MM.1S (cell line): ENCODE results near the gene KLHDC9.

Source experiments
- DNase-seq: peaks from one replicate; pipeline ENCODE4 v3.0.0-alpha.2; 2015
- H2AFZ ChIP-seq: fragments of 300-600 bp; sonication (generic); 2 replicates; pipeline ENCODE4 v1.6.0; 2016; ENCODE audit warnings: antibody characterized with exemption, low read length
- H3F3A ChIP-seq: fragments of 300-600 bp; sonication (generic); 2 replicates; pipeline ENCODE4 v1.6.1; 2016; ENCODE audit warnings: mild to moderate bottlenecking, antibody characterized with exemption, low read length, moderate library complexity, mixed read lengths; ENCODE audit not compliant: insufficient read depth
- H3K27ac ChIP-seq: fragments of 300-600 bp; sonication (generic); 2 replicates; pipeline ENCODE4 v1.5.1; 2016; ENCODE audit warnings: mild to moderate bottlenecking, low read length
- H3K27me3 ChIP-seq: fragments of 300-600 bp; sonication (generic); replicated peaks from 2 replicates; pipeline ENCODE4 v1.6.0; 2016; ENCODE audit warnings: low read length; ENCODE audit not compliant: insufficient read depth
- H3K36me3 ChIP-seq: fragments of 300-600 bp; sonication (generic); replicated peaks from 2 replicates; pipeline ENCODE4 v1.6.1; 2016; ENCODE audit warnings: mild to moderate bottlenecking, low read length, mixed read lengths; ENCODE audit not compliant: insufficient read depth
- H3K4me1 ChIP-seq: fragments of 300-600 bp; sonication (generic); 2 replicates; pipeline ENCODE4 v1.6.1; 2016; ENCODE audit warnings: low read length, mixed read lengths
- H3K4me2 ChIP-seq: fragments of 300-600 bp; sonication (generic); 2 replicates; pipeline ENCODE4 v1.6.0; 2016; ENCODE audit warnings: low read depth, low read length
- H3K4me3 ChIP-seq: fragments of 300-600 bp; sonication (generic); 2 replicates; pipeline ENCODE4 v1.5.1; 2016; ENCODE audit warnings: low read length, mixed read lengths
- H3K79me2 ChIP-seq: fragments of 300-600 bp; sonication (generic); 2 replicates; pipeline ENCODE4 v1.6.1; 2016; ENCODE audit warnings: mixed run types, low read length, mixed read lengths
- H3K9ac ChIP-seq: fragments of 300-600 bp; sonication (generic); 2 replicates; pipeline ENCODE4 v1.6.1; 2016; ENCODE audit warnings: low read length, mixed read lengths
- H3K9me2 ChIP-seq: fragments of 300-600 bp; sonication (generic); replicated peaks from 2 replicates; pipeline ENCODE4 v1.6.1; 2016; ENCODE audit warnings: mild to moderate bottlenecking, low read length, mixed read lengths; ENCODE audit not compliant: insufficient read depth
- H3K9me3 ChIP-seq: fragments of 300-600 bp; sonication (generic); replicated peaks from 2 replicates; pipeline ENCODE4 v1.6.1; 2016; ENCODE audit warnings: mild to moderate bottlenecking, low read length, mixed read lengths; ENCODE audit not compliant: insufficient read depth
- H4K20me1 ChIP-seq: fragments of 300-600 bp; sonication (generic); 2 replicates; pipeline ENCODE4 v1.6.1; 2016; ENCODE audit warnings: mild to moderate bottlenecking, low read length, moderate library complexity, mixed read lengths; ENCODE audit not compliant: insufficient read depth
- CTCF ChIP-seq: fragments of 300-600 bp; sonication (generic); IDR thresholded peaks from 2 replicates; pipeline ENCODE4 v1.5.1; 2016; ENCODE audit warnings: antibody characterized with exemption, low read length, mixed read lengths
- EZH2 ChIP-seq: fragments of 300-600 bp; sonication (generic); optimal IDR thresholded peaks from 2 replicates; pipeline ENCODE3; 2017; ENCODE audit warnings: low read depth, mild to moderate bottlenecking, antibody characterized with exemption, low read length, mixed read lengths
- EZH2phosphoT487 ChIP-seq: fragments of 300-600 bp; sonication (generic); IDR thresholded peaks from 2 replicates; pipeline ENCODE4 v1.6.1; 2018; ENCODE audit warnings: antibody characterized with exemption, low read length

Gene KLHDC9

GRCh38 chr1:161073474-161074121, 24.6 kb upstream of the KLHDC9 start:
- H4K20me1 ChIP-seq = no peaks in the 10 kb centered on the region
- DNase-seq = no peak
- no peak overlapping the region for H3K4me3 ChIP-seq
- no peak overlapping the region for H2AFZ ChIP-seq
- H3K4me1 ChIP-seq = peaks cover 15% of the 10 kb centered on the region
- no peak overlapping the region for H3K27ac ChIP-seq
- no peaks in the 10 kb centered on the region for H3K9me3 ChIP-seq
- no peaks in the 10 kb centered on the region for H3K36me3 ChIP-seq
- no peaks in the 10 kb centered on the region for H3K27me3 ChIP-seq
- peaks cover 11% of the 10 kb centered on the region for H3K79me2 ChIP-seq
- TF ChIP-seq EZH2 = no peak
- TF ChIP-seq CTCF = no peak
- no peak for TF ChIP-seq EZH2phosphoT487
- H3K4me2 ChIP-seq = no peak overlapping the region
- no peak overlapping the region for H3K9ac ChIP-seq
- H3K9me2 ChIP-seq = no peaks in the 10 kb centered on the region
- peaks cover 23% of the 10 kb centered on the region for H3F3A ChIP-seq

GRCh38 chr1:161074676-161075368, 23.3 kb upstream of the KLHDC9 start:
- H3K9me3 ChIP-seq = no peaks in the 10 kb centered on the region
- no peaks in the 10 kb centered on the region for H3K79me2 ChIP-seq
- H3K36me3 ChIP-seq = no peaks in the 10 kb centered on the region
- no peaks in the 10 kb centered on the region for H3K27me3 ChIP-seq
- no peak for DNase-seq
- H2AFZ ChIP-seq = no peak overlapping the region
- no peak overlapping the region for H3K4me2 ChIP-seq
- H3K9ac ChIP-seq = no peak overlapping the region
- no peak overlapping the region for H3K27ac ChIP-seq
- TF ChIP-seq EZH2 = no peak
- no peak overlapping the region for H3K4me3 ChIP-seq
- no peaks in the 10 kb centered on the region for H3K9me2 ChIP-seq
- peaks cover 12% of the 10 kb centered on the region for H3F3A ChIP-seq
- H3K4me1 ChIP-seq = peaks cover 15% of the 10 kb centered on the region
- H4K20me1 ChIP-seq = no peaks in the 10 kb centered on the region

GRCh38 chr1:161076410-161076809, 21.8 kb upstream of the KLHDC9 start:
- no peak overlapping the region for H2AFZ ChIP-seq

More at GRCh38 chr1:161076410-161076809, 21.8 kb upstream of the KLHDC9 start:
- Histone ChIP-seq H3K4me1 (peaks cover under 1% of the 10 kb centered on the region; the same call in 1 of the 2 replicates), H3K4me3 (no peak overlapping the region), H4K20me1 (no peaks in the 10 kb centered on the region), H3K27ac (no peak overlapping the region), H3K9me3 (no peaks in the 10 kb centered on the region), H3K79me2 (no peaks in the 10 kb centered on the region), H3K4me2 (no peak overlapping the region), H3K27me3 (no peaks in the 10 kb centered on the region), H3K9me2 (no peaks in the 10 kb centered on the region), H3K36me3 (no peaks in the 10 kb centered on the region), H3K9ac (no peak overlapping the region), H3F3A (no peaks in the 10 kb centered on the region)
- TF ChIP-seq EZH2 (no peak), EZH2phosphoT487 (no peak), CTCF (no peak)
- no peak for DNase-seq
